ENCODE results near the gene GOLGA2. TPM values are rescaled to one million over a fixed set of nuclear protein-coding genes. Genes with fewer than 3 reads are reported as not detected.

GOLGA2 gene
- total RNA-seq, 4 donors from 2014 or later: 81.8 to 123 (median 116) TPM

GRCh38 chr9:128222026-128222425, 53.8 kb downstream of the GOLGA2 start:
- intact Hi-C loops (cut with DNase I; ENCODE audit: low total_unique reads): no loop called here
- WGBS, 2 donors: 88 to 92% methylated on average over 10 of the region's 10 CpGs
- H3K4me3 ChIP-seq (ENCODE audit: low read depth, poor library complexity, severe bottlenecking): no peak overlapping the region
- DNase-seq (ENCODE audit: low spot score in 2 of 2): no peak
- no peak for TF ChIP-seq POLR2A (IDR thresholded peaks at IDR 0.05)
- TF ChIP-seq CTCF (IDR thresholded peaks at IDR 0.05): no peak

DNA sequence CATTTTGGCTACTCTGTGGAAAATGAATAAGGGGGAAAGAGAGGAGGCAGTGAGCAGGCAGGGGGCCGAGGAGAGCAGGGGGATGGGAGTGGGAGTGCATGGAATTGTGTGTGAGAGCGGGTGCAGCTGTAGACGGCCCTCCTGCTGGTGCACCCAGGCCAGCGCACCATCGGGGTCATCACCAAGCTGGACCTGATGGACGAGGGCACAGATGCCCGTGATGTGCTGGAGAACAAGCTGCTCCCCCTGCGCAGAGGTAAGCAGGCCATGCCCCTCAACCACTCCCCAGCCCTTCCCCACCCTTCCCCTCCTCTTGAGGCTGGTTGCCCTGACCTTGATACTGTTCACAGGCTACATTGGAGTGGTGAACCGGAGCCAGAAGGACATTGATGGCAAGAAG, 56.0 kb downstream of the GOLGA2 start:
- no peak for DNase-seq (ENCODE audit: low spot score in 2 of 2)
- intact Hi-C loops (cut with DNase I; ENCODE audit: low total_unique reads): loop anchor here (5.0 kb wide), 1 partner anchor 1623 kb away; no protein-coding TSS in a partner anchor
- WGBS, 2 donors: 86 to 95% methylated on average over 9 of the region's 9 CpGs
- no peak overlapping the region for H3K4me3 ChIP-seq (ENCODE audit: low read depth, poor library complexity, severe bottlenecking)
- TF ChIP-seq POLR2A (IDR thresholded peaks at IDR 0.05) (no peak), CTCF (IDR thresholded peaks at IDR 0.05) (no peak)

GRCh38 chr9:128218518-128219389, 57.1 kb downstream of the GOLGA2 start:
- peak; percentile 96 to 98 for DNase-seq (ENCODE audit: low spot score in 2 of 2)
- intact Hi-C loops (cut with DNase I; ENCODE audit: low total_unique reads): loop anchor here (5.0 kb wide), 1 partner anchor 1621 kb away; no protein-coding TSS in a partner anchor
- TF ChIP-seq POLR2A (IDR thresholded peaks at IDR 0.05): no peak
- no peak for TF ChIP-seq CTCF (IDR thresholded peaks at IDR 0.05)
- WGBS, 2 donors: 19 to 33% methylated on average over 45 to 47 of the region's 47 CpGs
- no peak overlapping the region for H3K4me3 ChIP-seq (ENCODE audit: low read depth, poor library complexity, severe bottlenecking)

DNA sequence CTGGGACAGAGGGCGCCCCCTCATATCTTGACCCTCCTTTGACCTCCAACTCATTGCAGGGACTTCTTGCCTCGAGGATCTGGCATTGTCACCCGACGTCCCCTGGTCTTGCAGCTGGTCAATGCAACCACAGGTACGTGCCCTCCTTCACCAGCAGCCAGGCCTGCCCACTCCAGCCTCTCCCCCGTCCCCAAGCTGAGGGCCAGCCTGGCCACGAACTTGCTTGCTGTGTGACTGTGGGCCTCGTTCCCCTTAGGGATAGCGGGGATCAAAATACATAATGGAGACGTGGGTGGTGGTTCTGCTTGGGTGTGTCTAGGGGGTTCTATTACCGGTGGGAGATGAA, 57.7 kb downstream of the GOLGA2 start:
- WGBS, 2 donors: 60 to 81% methylated on average over 11 of the region's 11 CpGs
- TF ChIP-seq CTCF (IDR thresholded peaks at IDR 0.05) (no peak), POLR2A (IDR thresholded peaks at IDR 0.05) (no peak)
- intact Hi-C loops (cut with DNase I; ENCODE audit: low total_unique reads): loop anchor here (5.0 kb wide), 1 partner anchor 1621 kb away; no protein-coding TSS in a partner anchor

DNA sequence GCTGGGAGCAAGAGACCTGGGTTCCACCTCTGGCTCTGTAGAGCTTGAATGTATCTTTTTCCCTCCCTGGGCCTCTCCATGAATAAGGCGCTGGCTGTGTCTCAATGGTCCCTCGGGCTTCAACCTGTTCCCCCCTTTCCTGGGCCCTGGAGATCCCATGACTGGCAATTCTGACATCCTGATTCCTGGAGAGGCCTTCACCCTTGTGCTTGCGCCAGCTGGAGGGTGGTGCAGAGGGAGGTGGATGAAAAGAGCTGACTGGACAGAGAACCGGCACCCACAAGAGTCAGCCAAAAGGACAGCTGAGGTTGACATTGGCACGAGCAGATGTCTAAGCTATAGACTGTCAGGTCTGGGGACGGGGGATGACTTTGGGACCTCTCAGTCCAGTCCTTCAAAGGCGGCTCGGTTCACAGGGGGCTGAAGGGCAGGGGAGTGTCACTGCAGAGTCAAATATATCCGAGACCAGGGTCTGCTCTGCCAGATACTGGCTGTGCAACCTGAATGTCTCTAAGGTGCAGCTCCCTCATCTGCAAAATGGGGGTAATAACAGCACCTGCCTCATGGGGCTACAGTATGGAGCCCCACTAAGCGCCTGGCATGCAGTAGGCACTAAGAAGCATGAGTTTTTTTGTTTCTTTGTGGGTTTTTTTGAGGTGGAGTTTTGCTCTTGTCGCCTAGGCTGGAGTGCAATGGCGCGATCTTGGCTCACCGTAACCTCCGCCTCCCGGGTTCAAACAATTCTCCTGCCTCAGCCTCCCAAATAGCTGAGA, 58.8 kb downstream of the GOLGA2 start:
- no peak for TF ChIP-seq POLR2A (IDR thresholded peaks at IDR 0.05)
- no peak for TF ChIP-seq CTCF (IDR thresholded peaks at IDR 0.05)
- WGBS, 2 donors: 78 to 85% methylated on average over 16 of the region's 16 CpGs
- no peak for DNase-seq (ENCODE audit: low spot score in 2 of 2)
- no peak overlapping the region for H3K4me3 ChIP-seq (ENCODE audit: low read depth, poor library complexity, severe bottlenecking)
- intact Hi-C loops (cut with DNase I; ENCODE audit: low total_unique reads): loop anchor here (5.0 kb wide), 1 partner anchor 1620 kb away; no protein-coding TSS in a partner anchor

More for the DNA sequence above, 57.7 kb downstream of the GOLGA2 start:
- no peak overlapping the region for H3K4me3 ChIP-seq (ENCODE audit: low read depth, poor library complexity, severe bottlenecking)
- no peak for DNase-seq (ENCODE audit: low spot score in 2 of 2)
